ENCODE results near the gene MUL1.
A peak's percentile ranks its signal among the peaks of the same experiment; 100 is the strongest.

MUL1 gene

GRCh38 chr1:20483098-20483832, 24.7 kb downstream of the MUL1 start:
- Histone ChIP-seq H3K9me3 (ENCODE audit: insufficient read depth, low read depth, low read length) (no peaks in the 10 kb centered on the region), H2AFZ (ENCODE audit: low read length) (no peak overlapping the region), H3K27me3 (ENCODE audit: insufficient read depth, low read length, poor library complexity, severe bottlenecking) (no peaks in the 10 kb centered on the region), H3K4me1 (ENCODE audit: insufficient read depth, low read length, poor library complexity, severe bottlenecking) (peaks cover 28% of the 10 kb centered on the region), H3K4me2 (ENCODE audit: low read depth, low read length, poor library complexity, severe bottlenecking) (peak overlapping the region; percentile 65), H4K20me1 (ENCODE audit: insufficient read depth, low read length, poor library complexity, severe bottlenecking) (peaks cover 5% of the 10 kb centered on the region), H3K4me3 (ENCODE audit: low read length, poor library complexity, severe bottlenecking) (peak overlapping the region; percentile 33), H3K9ac (ENCODE audit: low read depth, low read length, poor library complexity, severe bottlenecking) (peak overlapping the region; percentile 37), H3F3A (ENCODE audit: low read depth) (peaks cover 11% of the 10 kb centered on the region), H3K79me2 (ENCODE audit: insufficient read depth, low read length) (peaks cover 10% of the 10 kb centered on the region; the same call in 1 of the 2 replicates), H3K36me3 (ENCODE audit: insufficient read depth, low read length) (no peaks in the 10 kb centered on the region), H3K9me2 (replicated peaks; ENCODE audit: low read depth, low read length) (no peaks in the 10 kb centered on the region)
- TF ChIP-seq EZH2phosphoT487 (IDR thresholded peaks at IDR 0.05; ENCODE audit: borderline replicate concordance) (no peak), CTCF (conservative IDR thresholded peaks at IDR 0.05; ENCODE audit: low read length) (no peak)

- Histone ChIP-seq H3K9ac (ENCODE audit: low read depth, low read length, poor library complexity, severe bottlenecking) (peak overlapping the region; percentile 37), H3K79me2 (ENCODE audit: insufficient read depth, low read length) (peaks cover 10% of the 10 kb centered on the region; the same call in 1 of the 2 replicates), H3K4me3 (ENCODE audit: low read length, poor library complexity, severe bottlenecking) (no peak overlapping the region), H3F3A (ENCODE audit: low read depth) (peaks cover 8% of the 10 kb centered on the region; the same call in 1 of the 2 replicates), H3K9me3 (ENCODE audit: insufficient read depth, low read depth, low read length) (no peaks in the 10 kb centered on the region), H4K20me1 (ENCODE audit: insufficient read depth, low read length, poor library complexity, severe bottlenecking) (peaks cover 5% of the 10 kb centered on the region), H3K4me2 (ENCODE audit: low read depth, low read length, poor library complexity, severe bottlenecking) (peak overlapping the region; percentile 52), H3K27me3 (ENCODE audit: insufficient read depth, low read length, poor library complexity, severe bottlenecking) (no peaks in the 10 kb centered on the region), H3K9me2 (replicated peaks; ENCODE audit: low read depth, low read length) (no peaks in the 10 kb centered on the region), H2AFZ (ENCODE audit: low read length) (no peak overlapping the region), H3K36me3 (ENCODE audit: insufficient read depth, low read length) (no peaks in the 10 kb centered on the region), H3K4me1 (ENCODE audit: insufficient read depth, low read length, poor library complexity, severe bottlenecking) (peaks cover 33% of the 10 kb centered on the region)
- no peak for TF ChIP-seq CTCF (conservative IDR thresholded peaks at IDR 0.05; ENCODE audit: low read length)
- no peak for TF ChIP-seq EZH2phosphoT487 (IDR thresholded peaks at IDR 0.05; ENCODE audit: borderline replicate concordance)
Measured at GRCh38 chr1:20481643-20482498, 26.1 kb downstream of the MUL1 start.

- H3K4me2 ChIP-seq (ENCODE audit: low read depth, low read length, poor library complexity, severe bottlenecking): no peak overlapping the region
- peaks cover 10% of the 10 kb centered on the region; the same call in 1 of the 2 replicates for H3K79me2 ChIP-seq (ENCODE audit: insufficient read depth, low read length)
- H3K9me2 ChIP-seq (replicated peaks; ENCODE audit: low read depth, low read length): no peaks in the 10 kb centered on the region
- no peaks in the 10 kb centered on the region for H3K9me3 ChIP-seq (ENCODE audit: insufficient read depth, low read depth, low read length)
- H3K4me3 ChIP-seq (ENCODE audit: low read length, poor library complexity, severe bottlenecking): no peak overlapping the region
- no peaks in the 10 kb centered on the region for H3K27me3 ChIP-seq (ENCODE audit: insufficient read depth, low read length, poor library complexity, severe bottlenecking)
- H2AFZ ChIP-seq (ENCODE audit: low read length): no peak overlapping the region
- peaks cover 8% of the 10 kb centered on the region; the same call in 1 of the 2 replicates for H3F3A ChIP-seq (ENCODE audit: low read depth)
- H3K36me3 ChIP-seq (ENCODE audit: insufficient read depth, low read length): no peaks in the 10 kb centered on the region
- H3K9ac ChIP-seq (ENCODE audit: low read depth, low read length, poor library complexity, severe bottlenecking): no peak overlapping the region
- peaks cover 33% of the 10 kb centered on the region for H3K4me1 ChIP-seq (ENCODE audit: insufficient read depth, low read length, poor library complexity, severe bottlenecking)
- TF ChIP-seq EZH2phosphoT487 (IDR thresholded peaks at IDR 0.05; ENCODE audit: borderline replicate concordance): no peak
- TF ChIP-seq CTCF (conservative IDR thresholded peaks at IDR 0.05; ENCODE audit: low read length): no peak
- H4K20me1 ChIP-seq (ENCODE audit: insufficient read depth, low read length, poor library complexity, severe bottlenecking): peaks cover 5% of the 10 kb centered on the region
Measured at GRCh38 chr1:20480951-20481617, 26.9 kb downstream of the MUL1 start.

Measured in Loucy (cell line).